Upper lobe of left lung (tissue), 6 donors: ENCODE results near the gene CHMP1B. TPM values are rescaled to one million over a fixed set of nuclear protein-coding genes. Genes with fewer than 3 reads are reported as not detected.
A peak's percentile ranks its signal among the peaks of the same experiment; 100 is the strongest.

Experiments used
- ATAC-seq, 2 donors: fragments of 200-7000 bp; cut with Tn5 transposase; one replicate each; pipeline ENCODE4 v1.9.1; 2022; ENCODE audit warnings: mild to moderate bottlenecking in 2 of 2, moderate library complexity in 2 of 2; ENCODE audit not compliant: low FRiP score in 2 of 2
- DNase-seq, 2 donors: peaks; one replicate each; pipeline ENCODE4 v3.0.0-alpha.2; 2019 to 2020
- H3K27ac ChIP-seq, 4 donors: fragments of 200-600 bp; sonication (generic); one replicate each; pipeline ENCODE4 v1.5.1; 2016 to 2019
- H3K27me3 ChIP-seq, 4 donors: fragments of 200-600 bp; sonication (generic); one replicate each; pipeline ENCODE4 v1.5.1; 2017 to 2019
- H3K36me3 ChIP-seq, 4 donors: fragments of 200-600 bp; sonication (generic); one replicate each; pipeline ENCODE4 v1.5.1; 2016 to 2019
- H3K4me1 ChIP-seq, 4 donors: fragments of 200-600 bp; sonication (generic); one replicate each; pipeline ENCODE4 v1.5.1; 2018 to 2019
- H3K4me3 ChIP-seq, 4 donors: fragments of 200-600 bp; sonication (generic); one replicate each; pipeline ENCODE4 v1.5.1; 2017 to 2019; ENCODE audit warnings: mild to moderate bottlenecking in 2 of 4, moderate library complexity in 1 of 4
- H3K9me3 ChIP-seq, 4 donors: fragments of 200-600 bp; sonication (generic); one replicate each; pipeline ENCODE4 v1.5.1; 2018 to 2019
- CTCF ChIP-seq, 6 experiments: fragments of 450-650 bp in 4 of 6; fragments of 200-600 bp in 2 of 6; sonication (generic) in 2 of 6; IDR thresholded peaks; one replicate each; pipeline ENCODE4 v1.5.1; 2016 to 2019; ENCODE audit warnings: antibody characterized with exemption in 6 of 6
- EP300 ChIP-seq, 4 donors: sonication (generic); formaldehyde crosslinking; IDR thresholded peaks; one replicate each; pipeline ENCODE4 v1.5.1; 2017; ENCODE audit warnings: antibody characterized with exemption in 4 of 4, control low read depth in 2 of 4
- POLR2A ChIP-seq, 4 donors: fragments of 450-650 bp; IDR thresholded peaks; one replicate each; pipeline ENCODE4 v1.5.1; 2016 to 2017; ENCODE audit warnings: antibody characterized with exemption in 4 of 4, mild to moderate bottlenecking in 2 of 4
- POLR2AphosphoS5 ChIP-seq, 2 donors: sonication (generic); formaldehyde crosslinking; IDR thresholded peaks; one replicate each; pipeline ENCODE4 v1.5.1; 2017; ENCODE audit warnings: antibody characterized with exemption in 2 of 2
- WGBS, 2 donors: methylation state at CpG; one replicate each; pipeline ENCODE4 v1.1.5; 2017 to 2018; 5-methylcytosine and 5-hydroxymethylcytosine counted together
- total RNA-seq, 6 donors: library from RNA; depleted of rRNA in 4 of 6; stranded (reverse); fragments of >200 nt in 4 of 6; gene quantifications; one replicate each; pipeline versions ENCODE4 v1.1.0 to v1.2.1, GENCODE V29; 2016 to 2021
- donor health status: DM: no; HTN: no; CAD: no; lungs with moderate emphysema.
- donor health status: DM: no; HTN: yes; CAD: no; lungs with severe emphysema.

Gene CHMP1B
- total RNA-seq, 6 donors from 2014 or later: 29.3 to 61.4 (median 50.0) TPM

DNA sequence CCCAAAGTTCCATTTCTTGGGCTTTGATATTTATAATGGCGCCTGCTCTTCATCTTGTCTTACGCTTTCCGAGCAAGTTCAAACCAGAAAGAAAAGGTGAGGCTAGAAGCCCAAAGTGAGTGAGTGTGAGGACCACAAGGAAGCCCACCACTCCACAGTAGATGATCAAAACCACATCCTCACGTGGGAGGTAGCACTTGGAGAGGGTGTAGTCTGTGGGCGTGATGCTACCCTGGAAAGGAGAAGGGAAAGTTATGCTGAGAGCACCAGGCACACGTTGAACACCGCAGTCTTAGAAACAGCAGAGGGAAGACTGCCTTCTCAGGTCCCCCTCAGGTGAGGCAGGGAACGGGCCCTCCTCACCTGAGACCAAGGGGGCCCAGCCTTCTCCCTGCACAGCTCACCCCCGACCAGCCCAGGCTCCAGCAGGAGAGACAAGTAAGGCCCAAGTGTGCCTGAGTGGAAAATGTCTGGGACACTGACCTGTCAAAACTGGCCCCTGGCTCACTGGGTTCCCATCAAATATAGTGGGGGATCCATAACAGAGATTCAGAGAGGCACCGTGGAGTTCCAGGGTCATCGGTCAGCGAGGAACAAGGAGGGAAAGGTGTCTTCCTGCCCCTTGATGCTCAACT, 33.3 kb downstream of the CHMP1B start:
- H3K36me3 ChIP-seq: peaks cover 3 to 71% (median 32%) of the 10 kb centered on the region in 4 donors
- H3K27me3 ChIP-seq: no peaks in the 10 kb centered on the region
- no peak overlapping the region for H3K4me3 ChIP-seq
- peak overlapping the region in 2 of 4 donors; percentile 2 to 61 for H3K27ac ChIP-seq
- H3K9me3 ChIP-seq: no peaks in the 10 kb centered on the region
- no peak for ATAC-seq
- 83 to 92% methylated on average over 10 to 12 of the region's 12 CpGs for WGBS, 2 donors
- no peak for DNase-seq
- TF ChIP-seq POLR2AphosphoS5 (IDR thresholded peaks at IDR 0.05) (no peak), POLR2A (IDR thresholded peaks at IDR 0.05) (no peak), EP300 (IDR thresholded peaks at IDR 0.05) (no peak)
- peaks cover 9 to 30% (median 21%) of the 10 kb centered on the region in 4 donors for H3K4me1 ChIP-seq

GRCh38 chr18:11885278-11885947, 34.2 kb downstream of the CHMP1B start:
- Histone ChIP-seq H3K27me3 (no peaks in the 10 kb centered on the region), H3K9me3 (no peaks in the 10 kb centered on the region), H3K36me3 (peaks cover 8 to 80% (median 39%) of the 10 kb centered on the region in 4 donors), H3K27ac (peak overlapping the region in 2 of 4 donors; percentile 2 to 61), H3K4me3 (no peak overlapping the region), H3K4me1 (peaks cover 9 to 30% (median 21%) of the 10 kb centered on the region in 4 donors)
- DNase-seq: peak; percentile 51 to 80
- no peak for ATAC-seq
- 82 to 88% methylated on average over 22 of the region's 22 CpGs for WGBS, 2 donors
- no peak for TF ChIP-seq POLR2AphosphoS5 (IDR thresholded peaks at IDR 0.05)
- TF ChIP-seq POLR2A (IDR thresholded peaks at IDR 0.05): peak in 1 of 4 donors; percentile 13

DNA sequence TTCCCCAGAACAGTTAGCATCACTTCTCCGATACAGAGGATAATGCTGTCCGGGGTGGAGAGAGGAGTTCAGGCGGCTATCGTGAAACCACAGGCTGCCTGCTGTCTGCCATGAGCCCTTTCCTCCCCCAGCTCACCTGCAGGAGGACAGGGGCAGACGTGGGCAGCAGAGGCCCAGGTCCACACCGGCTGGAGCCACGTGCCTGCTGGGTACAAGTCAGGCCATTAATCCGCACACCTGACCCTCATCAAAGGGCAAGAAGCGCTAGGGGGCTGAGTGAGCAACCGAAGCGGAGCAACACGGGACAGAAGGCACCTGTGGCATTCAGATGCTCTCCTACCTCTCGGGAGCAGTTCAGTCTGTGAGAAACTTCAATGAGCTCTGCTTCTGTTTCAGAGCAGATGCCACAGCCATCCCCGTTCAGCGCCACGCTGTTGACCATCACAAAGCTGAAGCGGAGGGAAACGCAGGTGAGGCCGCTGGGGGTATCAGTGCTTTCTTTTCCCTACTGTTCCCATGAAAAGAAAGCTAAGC, 35.4 kb downstream of the CHMP1B start:
- no peaks in the 10 kb centered on the region for H3K9me3 ChIP-seq
- H3K4me3 ChIP-seq: no peak overlapping the region
- peaks cover 8 to 74% (median 42%) of the 10 kb centered on the region in 4 donors for H3K36me3 ChIP-seq
- peak overlapping the region in 1 of 4 donors; percentile 21 for H3K27ac ChIP-seq
- ATAC-seq (no peak), DNase-seq (no peak)
- H3K4me1 ChIP-seq: peaks cover 9 to 30% (median 21%) of the 10 kb centered on the region in 4 donors
- no peaks in the 10 kb centered on the region for H3K27me3 ChIP-seq
- 91 to 97% methylated on average over 9 to 19 of the region's 19 CpGs for WGBS, 2 donors
- TF ChIP-seq POLR2AphosphoS5 (IDR thresholded peaks at IDR 0.05) (no peak), POLR2A (IDR thresholded peaks at IDR 0.05) (no peak), EP300 (IDR thresholded peaks at IDR 0.05) (no peak), CTCF (IDR thresholded peaks at IDR 0.05) (no peak)

GRCh38 chr18:11887328-11888128, 36.3 kb downstream of the CHMP1B start:
- peak; percentile 40 to 89 for ATAC-seq
- DNase-seq: peak in 1 of 2 donors; percentile 61
- H3K4me3 ChIP-seq: no peak overlapping the region
- H3K27me3 ChIP-seq: no peaks in the 10 kb centered on the region
- H3K36me3 ChIP-seq: peaks cover 8 to 72% (median 42%) of the 10 kb centered on the region in 4 donors
- TF ChIP-seq CTCF (IDR thresholded peaks at IDR 0.05) (no peak), POLR2AphosphoS5 (IDR thresholded peaks at IDR 0.05) (no peak), EP300 (IDR thresholded peaks at IDR 0.05) (peak in 1 of 4 donors; percentile 54), POLR2A (IDR thresholded peaks at IDR 0.05) (no peak)
- WGBS, 2 donors: 64 to 65% methylated on average over 8 of the region's 8 CpGs
- peak overlapping the region in 3 of 4 donors; percentile 21 to 53 (median 45) for H3K27ac ChIP-seq
- peaks cover under 1 to 27% (median 17%) of the 10 kb centered on the region in 4 donors for H3K4me1 ChIP-seq
- H3K9me3 ChIP-seq: no peaks in the 10 kb centered on the region

DNA sequence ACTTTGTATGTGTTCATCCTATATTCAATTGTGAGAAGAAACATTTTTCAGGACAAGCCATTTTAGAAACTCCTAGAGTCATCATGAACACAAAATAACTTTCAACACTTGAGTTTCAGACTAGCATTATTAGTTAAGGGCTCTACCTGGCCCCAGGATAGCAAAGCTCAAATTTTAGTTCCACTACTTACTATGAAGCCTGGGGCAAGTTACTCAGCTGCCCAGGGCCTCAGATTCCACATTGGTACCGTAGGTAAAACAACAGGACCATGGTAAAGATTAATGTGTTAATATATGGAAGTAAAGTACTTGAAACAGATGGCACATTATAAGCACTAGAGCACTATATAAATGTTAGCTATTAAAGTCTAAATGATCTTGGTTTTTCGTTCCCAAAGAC, 37.5 kb downstream of the CHMP1B start:
- ATAC-seq (no peak), DNase-seq (no peak)
- no peaks in the 10 kb centered on the region for H3K27me3 ChIP-seq
- peaks cover 10 to 25% (median 17%) of the 10 kb centered on the region in 4 donors for H3K4me1 ChIP-seq
- H3K9me3 ChIP-seq: no peaks in the 10 kb centered on the region
- H3K27ac ChIP-seq: peak overlapping the region in 1 of 4 donors; percentile 53
- H3K4me3 ChIP-seq: no peak overlapping the region
- H3K36me3 ChIP-seq: peaks cover 8 to 83% (median 46%) of the 10 kb centered on the region in 4 donors
- TF ChIP-seq POLR2AphosphoS5 (IDR thresholded peaks at IDR 0.05) (no peak), CTCF (IDR thresholded peaks at IDR 0.05) (no peak), POLR2A (IDR thresholded peaks at IDR 0.05) (no peak), EP300 (IDR thresholded peaks at IDR 0.05) (no peak)
- 97 to 98% methylated on average over 2 of the region's 2 CpGs for WGBS, 2 donors
